GM18526 (cell line): ENCODE data around the gene NMU.

Source experiments
- POLR2A ChIP-seq: IDR thresholded peaks from 3 replicates; pipeline ENCODE4 v1.6.1; 2011; ENCODE audit not compliant: insufficient read length; ENCODE audit errors: extremely low read depth

The NMU gene

DNA sequence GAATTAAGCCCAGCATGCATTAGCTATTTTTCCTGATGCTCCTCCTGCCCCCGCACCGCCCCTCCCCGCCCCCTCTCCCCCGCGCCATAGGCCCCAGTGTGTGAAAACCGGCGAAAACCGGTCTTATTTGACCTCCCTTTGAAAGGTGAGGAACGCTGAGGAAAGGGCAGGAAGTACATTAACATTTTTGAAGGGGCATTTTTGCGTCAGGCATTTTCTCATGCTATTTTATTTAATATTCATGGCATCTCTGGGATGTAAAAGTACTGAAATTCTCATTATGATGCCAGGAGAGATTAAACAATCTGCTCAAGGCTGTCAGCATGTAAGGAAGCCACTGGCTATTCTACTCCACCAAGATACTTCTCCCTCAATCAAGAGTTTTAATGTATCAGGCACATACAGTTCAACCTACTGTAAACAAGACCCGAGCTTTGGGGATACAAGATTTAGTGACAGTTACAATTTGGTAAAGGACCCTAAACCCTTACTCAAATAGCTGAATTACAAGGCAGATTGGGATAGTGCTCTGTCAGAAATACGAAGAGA is 1.2 kb upstream of the NMU start:
- TF ChIP-seq POLR2A, result no peak

DNA sequence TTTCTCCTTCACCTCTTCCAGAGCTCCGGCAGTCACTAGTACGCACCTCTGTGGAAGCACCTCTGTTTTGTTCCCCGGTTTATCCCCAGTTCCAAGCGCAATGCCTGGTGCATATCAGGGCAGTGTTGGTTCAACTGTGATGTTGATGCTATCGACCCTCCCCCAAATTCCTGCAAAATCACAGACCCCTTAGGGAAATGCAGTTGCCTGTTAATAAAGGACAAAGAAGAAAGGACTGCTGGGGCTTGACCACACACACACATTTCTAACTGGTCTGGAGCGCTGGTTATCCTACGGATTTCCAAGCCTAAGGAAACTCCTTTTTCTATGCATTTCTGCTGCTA is 530 bp upstream of the NMU start:
- no peak for TF ChIP-seq POLR2A

DNA sequence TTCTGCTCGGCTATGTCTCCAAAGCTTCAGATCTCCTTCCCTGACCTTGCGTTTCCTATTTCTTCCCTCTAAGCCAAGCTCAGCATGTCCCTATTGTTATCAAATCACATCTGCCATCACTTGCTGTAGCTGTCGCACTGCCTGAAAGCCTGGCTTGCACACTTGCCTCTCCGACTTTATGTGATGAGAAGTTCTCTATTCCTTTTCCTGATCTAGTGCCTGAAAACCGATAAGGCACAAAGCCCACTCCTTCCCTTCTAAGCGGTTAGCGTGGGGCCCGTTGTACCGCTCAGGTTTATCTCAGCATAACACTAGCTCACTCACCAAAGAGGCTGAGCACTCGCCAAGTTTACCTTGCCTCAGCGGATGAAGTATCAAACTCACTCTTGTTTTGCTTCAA is 816 bp downstream of the NMU start:
- TF ChIP-seq POLR2A, result no peak

DNA sequence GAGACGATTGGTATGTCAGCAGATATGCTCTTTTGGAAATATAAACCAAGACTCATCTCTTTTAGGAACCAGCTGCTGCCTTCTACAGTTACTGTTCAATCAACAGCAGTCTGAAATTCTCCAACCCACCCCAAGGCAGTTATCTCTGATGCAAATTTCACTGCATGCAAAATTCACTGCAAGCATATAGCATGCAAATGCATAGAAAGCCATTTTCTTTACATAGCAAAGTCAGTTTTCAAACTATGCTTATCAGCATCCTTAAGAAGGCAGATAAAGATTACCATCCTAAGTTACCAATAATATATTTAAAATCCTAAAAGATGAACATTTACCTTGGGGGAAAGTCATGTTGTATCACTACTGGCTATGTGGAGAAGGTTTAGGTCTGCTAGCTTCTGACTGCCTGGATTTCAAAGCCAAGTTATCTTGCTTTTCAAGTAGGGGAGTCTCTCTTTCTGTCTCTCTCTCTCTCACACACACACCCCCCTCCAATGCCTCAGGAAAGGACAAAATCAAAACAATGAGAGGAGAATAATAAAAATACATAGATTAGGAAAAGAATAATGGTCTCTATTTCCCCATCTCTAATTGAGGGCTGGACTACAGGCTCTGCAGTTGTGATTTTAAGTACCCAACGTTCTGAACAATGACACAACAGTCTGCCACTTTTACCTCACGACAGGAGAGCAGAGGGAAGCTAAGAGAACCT is 1.5 kb downstream of the NMU start:
- TF ChIP-seq POLR2A, result no peak

DNA sequence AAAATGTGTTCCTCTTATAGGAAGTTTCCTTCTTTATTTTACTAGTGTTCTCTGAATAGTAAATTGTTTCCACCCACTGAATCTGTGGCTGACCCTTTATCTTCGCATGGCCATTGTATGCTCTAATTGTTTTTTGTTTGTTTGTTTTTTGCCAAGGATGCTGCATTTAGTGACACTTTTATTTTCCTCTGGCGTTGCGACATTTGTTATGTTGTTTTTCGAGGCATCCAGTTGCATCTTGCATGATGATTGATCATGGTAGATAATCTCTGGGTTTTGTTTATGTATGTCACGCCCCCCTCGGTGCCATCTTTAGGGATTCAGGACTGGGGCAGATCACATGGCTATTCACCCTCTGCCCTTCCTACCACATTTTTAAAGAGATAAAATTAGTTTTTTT is 2.2 kb downstream of the NMU start:
- TF ChIP-seq POLR2A, result no peak

DNA sequence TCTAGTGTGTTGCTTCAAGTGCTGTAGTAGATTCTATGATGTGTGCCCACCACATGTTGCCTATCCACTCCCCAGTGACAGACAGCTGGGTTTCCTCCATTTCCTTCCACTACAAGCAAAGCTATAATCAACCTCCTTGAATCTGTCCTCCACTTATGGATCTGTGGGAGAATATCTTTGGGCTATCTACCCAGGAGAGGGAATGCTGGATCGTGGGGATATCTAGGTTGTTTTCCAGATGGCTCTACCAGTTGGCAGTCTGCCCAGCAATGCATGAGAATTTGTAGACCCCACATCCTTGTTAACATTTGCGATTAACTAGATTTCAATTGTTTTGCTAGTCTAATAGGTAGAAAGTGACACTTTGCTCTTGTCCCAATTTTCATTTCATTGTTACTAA is 10.3 kb downstream of the NMU start:
- TF ChIP-seq POLR2A, result no peak

DNA sequence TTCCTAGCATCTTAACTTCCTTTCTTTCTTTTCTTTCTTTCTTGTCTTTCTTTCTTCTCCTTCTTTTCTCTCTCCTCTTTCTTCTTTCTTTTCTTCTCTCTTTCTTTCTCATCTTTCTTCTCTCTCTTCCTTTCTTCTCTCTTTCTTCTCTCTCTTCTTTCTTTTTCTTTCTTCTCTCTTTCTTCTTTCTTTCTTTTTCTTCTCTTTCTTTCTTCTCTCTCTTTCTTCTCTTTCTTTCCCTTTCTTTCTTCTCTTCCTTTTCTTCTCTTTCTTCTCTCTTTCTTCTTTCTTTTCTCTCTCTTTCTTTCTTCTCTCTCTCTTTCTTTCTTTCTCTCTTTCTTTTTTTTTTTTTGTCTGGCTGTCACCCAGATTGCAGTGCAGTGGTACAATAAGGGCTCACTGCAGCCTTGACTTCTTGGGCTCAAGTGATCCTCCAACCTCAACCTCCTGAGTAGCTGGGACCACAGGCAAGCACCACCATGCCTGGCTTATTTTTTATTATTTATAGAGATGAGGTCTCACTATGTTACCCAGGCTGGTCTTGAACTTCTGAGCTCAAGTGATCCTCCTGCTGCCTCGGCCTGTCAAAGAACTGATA is 17.5 kb downstream of the NMU start:
- no peak for TF ChIP-seq POLR2A

DNA sequence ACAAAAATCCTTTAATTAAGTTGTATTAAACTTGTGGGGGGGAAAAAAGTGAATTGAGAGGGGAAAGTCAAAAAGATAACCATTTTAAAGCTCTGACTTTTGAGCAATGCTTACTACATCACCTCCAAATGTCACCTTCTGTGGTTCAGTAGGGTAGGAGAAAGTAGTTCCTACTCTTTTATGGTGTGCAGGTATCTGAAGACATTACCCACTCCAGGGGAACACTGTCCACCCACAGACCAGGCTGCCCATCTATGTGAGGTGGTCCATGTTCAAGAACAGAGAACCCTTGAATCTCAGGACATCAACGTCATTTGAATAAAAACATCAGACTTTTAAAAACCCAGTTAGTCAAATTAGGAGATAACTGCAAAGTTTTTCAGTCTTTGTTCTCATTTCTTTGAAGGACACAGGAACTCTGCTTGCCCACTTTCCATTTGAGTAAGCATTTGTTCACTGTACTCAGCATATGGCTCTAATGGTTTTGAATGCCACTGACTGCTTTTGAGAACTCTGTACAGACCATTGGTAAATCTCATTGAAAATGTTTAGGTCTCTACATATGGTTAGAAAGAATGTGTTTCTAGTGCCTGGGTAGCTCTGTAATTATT is 18.4 kb downstream of the NMU start:
- no peak for TF ChIP-seq POLR2A

DNA sequence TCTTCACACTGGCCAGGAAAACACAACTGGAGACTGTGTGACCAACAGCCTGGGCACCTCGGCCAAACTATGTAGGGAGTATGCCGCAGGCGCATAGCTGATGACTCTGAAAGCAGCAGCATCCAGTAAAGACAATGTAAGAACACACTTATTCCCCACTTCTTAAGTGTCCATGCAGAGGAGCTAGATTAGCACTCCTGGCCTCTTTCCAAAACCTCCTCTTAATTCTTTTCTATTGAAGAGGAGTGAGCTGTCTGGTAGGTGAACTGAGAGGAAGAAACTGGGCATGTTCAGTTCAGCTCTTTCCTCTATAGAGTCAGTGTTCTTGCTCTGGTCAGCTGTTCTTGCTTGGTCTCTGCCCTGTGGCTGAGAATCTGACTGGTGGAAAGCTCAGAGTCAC is 21.1 kb downstream of the NMU start:
- TF ChIP-seq POLR2A, result no peak

DNA sequence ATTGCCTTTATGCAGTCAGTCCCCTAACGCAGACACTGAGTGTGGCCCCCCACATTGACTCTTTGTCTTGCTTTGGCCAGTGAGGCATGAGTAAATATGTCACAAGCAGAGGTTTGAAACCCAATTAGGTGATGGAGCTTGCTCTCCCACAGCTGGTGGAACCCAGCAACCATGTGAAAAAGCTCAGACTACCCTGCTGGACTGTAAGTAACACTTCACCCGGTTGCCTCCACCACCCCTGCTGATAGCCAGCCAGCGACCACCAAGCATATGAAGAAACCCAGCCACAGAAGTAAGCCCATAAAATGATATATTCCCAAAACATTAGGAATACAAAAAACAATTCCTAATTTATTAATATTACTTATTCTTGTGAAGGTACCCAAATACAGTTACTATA is 22.5 kb downstream of the NMU start:
- TF ChIP-seq POLR2A, result no peak

DNA sequence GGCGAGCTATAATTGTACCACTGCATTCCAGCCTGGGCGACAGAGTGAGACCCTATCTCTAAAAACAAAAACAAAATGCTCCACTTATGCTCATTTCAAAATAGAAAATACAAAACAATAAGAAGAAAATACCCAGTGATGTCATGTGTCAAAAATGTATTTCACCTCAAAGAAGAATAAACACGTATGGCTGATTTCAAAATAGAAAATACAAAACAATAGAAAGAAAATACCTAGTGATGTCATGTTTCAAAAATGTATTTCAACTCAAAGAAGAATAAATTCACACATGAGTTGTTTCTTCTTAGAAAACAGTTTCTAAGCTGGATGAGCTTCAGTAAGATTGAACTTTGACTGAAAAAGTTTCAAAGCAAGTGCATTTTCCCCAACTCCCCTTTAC is 23.8 kb downstream of the NMU start:
- TF ChIP-seq POLR2A, result no peak

DNA sequence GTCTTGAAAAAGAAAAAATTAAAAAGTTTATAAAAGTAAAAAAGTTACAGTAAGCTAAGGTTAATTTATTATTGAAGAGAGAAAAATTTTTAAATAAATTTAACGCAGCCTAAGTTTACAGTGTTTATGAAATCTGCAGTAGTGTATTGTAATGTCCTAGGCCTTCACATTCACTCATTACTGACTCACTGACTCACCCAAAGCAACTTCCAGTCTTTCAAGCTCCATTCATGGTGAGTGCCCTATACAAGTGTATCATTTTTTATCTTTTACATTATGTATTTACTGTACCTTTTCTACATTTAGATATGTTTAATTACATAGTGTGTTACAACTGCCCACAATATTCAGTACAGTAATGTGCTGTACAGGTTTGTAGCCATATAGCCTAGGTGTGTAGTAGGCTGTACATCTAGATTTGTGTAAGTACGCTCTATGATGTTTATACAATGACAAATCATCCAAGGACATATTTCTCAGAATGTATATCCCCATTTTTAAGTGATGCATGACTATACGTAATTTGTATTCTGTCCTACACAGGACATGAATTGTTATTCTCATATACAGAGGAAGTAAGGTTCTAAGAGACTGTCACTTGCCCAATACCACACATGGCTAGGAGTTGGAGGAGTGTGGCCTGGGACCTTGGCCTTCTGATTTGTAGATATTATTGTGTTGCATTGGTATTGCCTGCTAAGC is 24.6 kb downstream of the NMU start:
- TF ChIP-seq POLR2A, result no peak

DNA sequence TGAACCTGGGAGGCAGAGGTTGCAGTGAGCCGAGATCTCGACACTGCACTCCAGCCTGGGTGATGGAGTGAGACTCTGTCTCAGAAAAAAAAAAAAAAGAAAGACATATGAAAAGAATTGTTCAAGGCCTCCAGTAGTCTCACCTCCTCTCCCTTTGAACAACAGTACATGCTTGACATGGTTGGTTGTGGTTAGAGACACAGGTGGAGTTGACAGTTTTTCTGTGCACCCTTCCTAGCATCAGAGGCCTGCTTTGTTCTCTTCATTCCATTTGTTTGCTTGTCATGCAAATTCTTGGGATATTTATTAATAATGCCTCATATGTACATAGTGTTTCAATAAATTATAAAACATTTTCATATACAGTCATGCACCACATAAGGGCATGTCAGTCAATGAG is 25.7 kb downstream of the NMU start:
- TF ChIP-seq POLR2A, result no peak

DNA sequence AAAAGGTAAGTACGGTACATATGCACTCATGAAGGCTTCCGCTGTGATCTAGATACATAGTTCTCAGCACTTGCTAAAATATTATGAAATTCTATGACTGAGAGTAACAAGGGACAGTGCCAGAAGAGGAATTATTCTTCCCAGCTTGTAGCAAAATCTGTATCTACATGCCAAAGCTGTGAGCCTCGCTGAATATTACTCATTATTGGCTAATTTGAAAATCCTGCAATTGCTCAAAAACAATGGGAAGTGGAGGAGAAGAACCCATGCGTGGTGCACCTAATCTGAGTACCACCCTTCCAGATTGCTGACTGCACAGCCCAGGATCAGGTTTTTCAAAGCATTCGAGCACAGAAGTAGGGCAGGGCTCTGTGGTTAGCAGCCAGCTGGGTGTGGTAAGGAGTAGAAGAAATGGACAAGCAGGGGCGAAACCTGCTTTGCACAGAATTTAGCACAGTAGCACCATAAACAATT is 26.7 kb downstream of the NMU start:
- TF ChIP-seq POLR2A, result no peak

DNA sequence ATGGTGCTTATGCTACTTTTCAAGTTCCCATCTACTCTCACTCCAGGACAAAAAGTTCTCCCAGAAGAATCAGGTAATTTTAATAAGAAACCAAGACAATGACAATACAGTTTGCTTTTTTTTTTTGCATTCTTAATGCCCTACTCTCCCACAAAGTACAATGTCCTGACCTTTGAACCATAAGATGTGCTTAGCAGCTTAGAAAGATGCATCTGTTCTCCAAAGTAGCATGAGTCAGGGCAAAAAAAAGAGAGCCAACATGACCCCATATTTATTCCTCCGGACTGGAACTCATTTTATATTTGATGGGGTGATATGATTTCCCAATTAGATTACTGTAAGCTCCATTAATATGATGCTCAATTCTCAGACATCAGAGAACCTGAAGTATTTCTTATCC is 27.5 kb downstream of the NMU start:
- TF ChIP-seq POLR2A, result no peak

DNA sequence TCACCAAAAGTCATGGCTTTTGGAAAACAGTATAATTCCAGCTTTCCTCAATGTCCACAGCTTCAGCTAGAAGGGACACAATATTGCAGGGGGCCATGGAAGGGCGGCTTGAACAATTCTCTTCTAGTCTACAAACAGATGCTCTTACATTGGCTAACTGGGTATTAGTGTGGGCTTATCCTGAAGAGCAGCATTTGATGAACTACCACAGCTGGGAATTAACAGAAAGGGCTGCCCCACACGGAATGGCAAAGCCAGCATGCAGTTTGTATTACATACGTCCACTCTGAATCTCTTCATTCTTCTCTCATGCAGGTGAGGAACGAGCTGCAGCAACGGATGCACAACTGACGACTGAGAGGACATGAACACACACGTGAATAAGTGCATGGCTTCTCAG is 31.1 kb downstream of the NMU start:
- TF ChIP-seq POLR2A, result no peak
